H1 (cell line): Measurements from ENCODE around the gene RFX1. TPM values are rescaled to one million over a fixed set of nuclear protein-coding genes. Genes with fewer than 3 reads are reported as not detected.

ENCODE experiments used
- CTCF ChIA-PET: fragments of 300-600 bp; sonication (Branson Sonifier 250); formaldehyde crosslinking; loops from one replicate; lab custom pipeline; 2021; ENCODE audit not compliant: partially characterized antibody; lab: Charles Lee
- POLR2A ChIA-PET: fragments of 300-600 bp; sonication (Branson Sonifier 250); formaldehyde crosslinking; loops from one replicate; lab custom pipeline; 2021; ENCODE audit warnings: inconsistent platforms; ENCODE audit not compliant: partially characterized antibody; lab: Charles Lee
- DNase-seq, 2 experiments: peaks; one replicate each; pipeline versions ENCODE4 v3.0.0 to v3.0.0-alpha.2; 2010 to 2022; ENCODE audit warnings: low spot score in 2 of 2, low read depth in 1 of 2, mixed read lengths in 1 of 2
- FAIRE-seq: peaks from 2 replicates; lab custom pipeline; 2011; peaks lifted over from hg19 to GRCh38; lab: Jason Lieb, UNC
- H2AFZ ChIP-seq: 2 replicates; pipeline ENCODE4 v1.8.1; 2012; ENCODE audit warnings: low read length, inconsistent platforms
- H2AK5ac ChIP-seq: 2 replicates; pipeline ENCODE4 v1.6.1; 2013; ENCODE audit warnings: low read depth, low read length
- H2BK120ac ChIP-seq: replicated peaks from 2 replicates; pipeline ENCODE3; 2013; ENCODE audit warnings: low read depth, low read length, inconsistent platforms
- H2BK12ac ChIP-seq: 2 replicates; pipeline ENCODE4 v1.6.1; 2013; ENCODE audit warnings: low read depth, low read length
- H2BK15ac ChIP-seq: 2 replicates; pipeline ENCODE4 v1.6.1; 2013; ENCODE audit warnings: low read length
- H2BK20ac ChIP-seq: 2 replicates; pipeline ENCODE4 v1.6.1; 2013; ENCODE audit warnings: low read length
- H2BK5ac ChIP-seq: 2 replicates; pipeline ENCODE4 v1.6.1; 2013; ENCODE audit warnings: low read depth, low read length
- H3K14ac ChIP-seq: 2 replicates; pipeline ENCODE4 v1.6.1; 2013; ENCODE audit warnings: inconsistent platforms; ENCODE audit not compliant: insufficient read length
- H3K18ac ChIP-seq: 2 replicates; pipeline ENCODE4 v1.6.1; 2013; ENCODE audit warnings: low read length; ENCODE audit errors: extremely low read depth
- H3K23ac ChIP-seq: 2 replicates; pipeline ENCODE4 v1.6.1; 2013; ENCODE audit warnings: inconsistent platforms; ENCODE audit not compliant: insufficient read length
- H3K23me2 ChIP-seq: 2 replicates; pipeline ENCODE4 v1.6.1; 2013; ENCODE audit warnings: low read depth, low read length
- H3K27ac ChIP-seq: 2 replicates; pipeline ENCODE4 v1.6.1; 2011; ENCODE audit warnings: low read depth, low read length, inconsistent platforms
- H3K27me3 ChIP-seq, 4 experiments: replicated peaks in 1 of 4; 1 replicate in 1 of 4; 2 replicates in 3 of 4; pipeline versions ENCODE4 v1.6.1 to v1.8.1; 2011 to 2013; ENCODE audit warnings: low read length in 3 of 4, mild to moderate bottlenecking in 3 of 4, inconsistent platforms in 2 of 4, mixed read lengths in 2 of 4, moderate library complexity in 1 of 4; ENCODE audit not compliant: control insufficient read depth in 3 of 4, insufficient read depth in 3 of 4; ENCODE audit errors: extremely low read depth in 1 of 4
- H3K36me3 ChIP-seq, 4 experiments: 2 replicates each; pipeline versions ENCODE4 v1.6.1 to v1.8.1; 2011 to 2013; ENCODE audit warnings: mild to moderate bottlenecking in 4 of 4, low read length in 3 of 4, moderate library complexity in 2 of 4, control low read depth in 1 of 4, inconsistent platforms in 1 of 4; ENCODE audit not compliant: insufficient read depth in 4 of 4, control insufficient read depth in 2 of 4
- H3K4ac ChIP-seq: replicated peaks from 2 replicates; pipeline ENCODE3; 2013; ENCODE audit warnings: low read length, low read depth, mixed read lengths, inconsistent platforms; ENCODE audit not compliant: insufficient read length
- H3K4me1 ChIP-seq, 4 experiments: replicated peaks in 1 of 4; 1 replicate in 1 of 4; 2 replicates in 3 of 4; pipeline versions ENCODE4 v1.6.1 to v1.8.1; 2011 to 2013; ENCODE audit warnings: low read length in 3 of 4, inconsistent platforms in 2 of 4, mixed read lengths in 1 of 4; ENCODE audit not compliant: insufficient read depth in 4 of 4, control insufficient read depth in 3 of 4
- H3K4me2 ChIP-seq, 2 experiments: 2 replicates each; pipeline versions ENCODE4 v1.6.1 to v1.8.1; 2011 to 2013; ENCODE audit warnings: low read depth in 2 of 2, low read length in 2 of 2, control low read depth in 1 of 2, inconsistent platforms in 1 of 2, mild to moderate bottlenecking in 1 of 2; ENCODE audit not compliant: insufficient read depth in 1 of 2
- H3K4me3 ChIP-seq, 4 experiments: fragments of 200-600, 300-600 bp in 1 of 4; sonication (generic), shearing (Covaris generic), sonication (Bioruptor Twin) in 1 of 4; 2 replicates each; pipeline versions ENCODE4 v1.5.1 to v1.8.1; 2011 to 2016; ENCODE audit warnings: low read length in 4 of 4, low read depth in 3 of 4, control low read depth in 2 of 4, inconsistent platforms in 2 of 4, mild to moderate bottlenecking in 2 of 4, mixed read lengths in 1 of 4, moderate library complexity in 1 of 4; ENCODE audit not compliant: insufficient read depth in 2 of 4; ENCODE audit errors: extremely low read depth in 1 of 4
- H3K56ac ChIP-seq: replicated peaks from 2 replicates; pipeline ENCODE3; 2013; ENCODE audit warnings: low read depth, mild to moderate bottlenecking, mixed read lengths, low read length, inconsistent platforms; ENCODE audit not compliant: insufficient read length
- H3K79me1 ChIP-seq: 2 replicates; pipeline ENCODE4 v1.6.1; 2013; ENCODE audit warnings: low read depth, low read length, control low read depth
- H3K79me2 ChIP-seq, 2 experiments: 2 replicates each; pipeline versions ENCODE4 v1.6.1 to v1.8.1; 2012 to 2013; ENCODE audit warnings: low read length in 2 of 2, mild to moderate bottlenecking in 2 of 2, inconsistent platforms in 1 of 2; ENCODE audit not compliant: insufficient read depth in 2 of 2, control insufficient read depth in 1 of 2
- H3K9ac ChIP-seq, 4 experiments: replicated peaks in 1 of 4; 1 replicate in 1 of 4; 2 replicates in 3 of 4; pipeline versions ENCODE4 v1.6.1 to v1.8.1; 2011 to 2013; ENCODE audit warnings: low read depth in 3 of 4, low read length in 3 of 4, control low read depth in 2 of 4, mild to moderate bottlenecking in 2 of 4, moderate library complexity in 2 of 4, inconsistent platforms in 1 of 4; ENCODE audit errors: extremely low read depth in 1 of 4
- H3K9me3 ChIP-seq, 2 experiments: 2 replicates each; pipeline versions ENCODE4 v1.6.1 to v1.8.1; 2012 to 2013; ENCODE audit warnings: mild to moderate bottlenecking in 2 of 2, moderate library complexity in 2 of 2, control low read depth in 1 of 2, inconsistent platforms in 1 of 2, low read depth in 1 of 2, low read length in 1 of 2, mixed read lengths in 1 of 2; ENCODE audit not compliant: insufficient read depth in 2 of 2
- H4K20me1 ChIP-seq, 2 experiments: replicated peaks in 1 of 2; 2 replicates each; pipeline versions ENCODE3 to v1.8.1; 2011 to 2013; ENCODE audit warnings: inconsistent platforms in 2 of 2, low read length in 2 of 2, mild to moderate bottlenecking in 1 of 2; ENCODE audit not compliant: insufficient read depth in 2 of 2, control insufficient read depth in 1 of 2
- H4K5ac ChIP-seq: 2 replicates; pipeline ENCODE4 v1.6.1; 2013; ENCODE audit warnings: low read length, low read depth, mixed read lengths, inconsistent platforms; ENCODE audit not compliant: insufficient read length
- H4K8ac ChIP-seq: 2 replicates; pipeline ENCODE4 v1.8.0; 2013; ENCODE audit warnings: mild to moderate bottlenecking, moderate library complexity, low read length, inconsistent platforms; ENCODE audit not compliant: insufficient read depth; ENCODE audit errors: extremely low read depth
- H4K91ac ChIP-seq: replicated peaks from 2 replicates; pipeline ENCODE3; 2013; ENCODE audit warnings: low read length, mixed read lengths, inconsistent platforms; ENCODE audit not compliant: insufficient read length
- BACH1 ChIP-seq: IDR thresholded peaks from 2 replicates; pipeline ENCODE4 v1.6.1; 2012; ENCODE audit warnings: low read length, improper control_type of control experiment
- BCL11A ChIP-seq, 2 experiments: IDR thresholded peaks; one replicate each; pipeline ENCODE4 v1.6.1; 2011; ENCODE audit warnings: low read depth in 2 of 2, low read length in 2 of 2, mild to moderate bottlenecking in 2 of 2
- CBX8 ChIP-seq: fragments of 300-800, 300-1000 bp; sonication (generic); IDR thresholded peaks from 2 replicates; pipeline ENCODE4 v1.7.1; 2016; ENCODE audit warnings: low read depth, low read length, borderline replicate concordance
- CHD1 ChIP-seq: IDR thresholded peaks from 2 replicates; pipeline ENCODE4 v1.6.1; 2012; ENCODE audit warnings: low read depth, low read length, improper control_type of control experiment
- CREB1 ChIP-seq: IDR thresholded peaks from 2 replicates; pipeline ENCODE4 v1.6.1; 2012; ENCODE audit warnings: inconsistent platforms
- EZH2 ChIP-seq: fragments of 200-600 bp; sonication (generic); IDR thresholded peaks from 2 replicates; pipeline ENCODE4 v1.7.1; 2012; ENCODE audit warnings: low read depth, mild to moderate bottlenecking, moderate library complexity, low read length, inconsistent platforms; ENCODE audit not compliant: severe bottlenecking
- HDAC2 ChIP-seq, 2 experiments: fragments of 300-600 bp in 1 of 2; sonication (generic) in 1 of 2; IDR thresholded peaks; 2 replicates each; pipeline ENCODE4 v1.6.1; 2011 to 2012; ENCODE audit warnings: low read depth in 2 of 2, low read length in 2 of 2, mild to moderate bottlenecking in 2 of 2, moderate library complexity in 2 of 2, borderline replicate concordance in 1 of 2, inconsistent platforms in 1 of 2
- JUND ChIP-seq: IDR thresholded peaks from 2 replicates; pipeline ENCODE4 v1.6.1; 2011; ENCODE audit warnings: mild to moderate bottlenecking, improper control_type of control experiment, low read length
- KDM4A ChIP-seq: IDR thresholded peaks from one replicate; pipeline ENCODE4 v1.7.1; 2012; ENCODE audit warnings: low read depth, mild to moderate bottlenecking, moderate library complexity, low read length, inconsistent platforms; ENCODE audit not compliant: severe bottlenecking
- PHF8 ChIP-seq: fragments of 200-600 bp; sonication (generic); conservative IDR thresholded peaks from 2 replicates; pipeline ENCODE4 v1.7.1; 2012; ENCODE audit warnings: low read depth, mild to moderate bottlenecking, inconsistent platforms, low read length, moderate library complexity
- SIN3A ChIP-seq, 2 experiments: IDR thresholded peaks in 1 of 2; conservative IDR thresholded peaks in 1 of 2; 2 replicates each; pipeline ENCODE4 v1.6.1; 2011 to 2012; ENCODE audit warnings: low read length in 2 of 2, improper control_type of control experiment in 1 of 2, low read depth in 1 of 2, mild to moderate bottlenecking in 1 of 2
- SIRT6 ChIP-seq: IDR thresholded peaks from one replicate; pipeline ENCODE4 v1.7.1; 2012; ENCODE audit warnings: low read length, inconsistent platforms
- WGBS, 2 experiments: shearing (Covaris generic) in 1 of 2; methylation state at CpG; one replicate each; pipeline versions ENCODE4 v1.1.6 to v1.1.7; 2013 to 2015; ENCODE audit warnings: low lambda C conversion rate in 2 of 2, mixed read lengths in 2 of 2, inconsistent platforms in 1 of 2, low coverage in 1 of 2, missing lambda C conversion rate in 1 of 2; ENCODE audit not compliant: insufficient replicate concordance in 2 of 2, insufficient coverage in 1 of 2, insufficient read length in 1 of 2; ENCODE audit errors: extremely low coverage in 1 of 2, missing lambda C conversion rate in 1 of 2; 5-methylcytosine and 5-hydroxymethylcytosine counted together
- polyA plus RNA-seq, 7 experiments: library from polyadenylated mRNA; depleted of rRNA in 3 of 7; stranded (reverse) in 5 of 7; unstranded in 2 of 7; fragments of >200 nt in 5 of 7; fragments of 200-250 nt in 2 of 7; gene quantifications; 1 replicate in 5 of 7; 2 replicates in 1 of 7; 4 replicates in 1 of 7; pipeline versions ENCODE4 v1.2.1 to v1.2.3, GENCODE V29; 2011 to 2013; ENCODE audit warnings: missing spikeins in 2 of 7, mixed read lengths in 2 of 7
- total RNA-seq: library from RNA; stranded (reverse); fragmentation: NEBNext Ultra II Directional; extraction: Animal tissue kit (Norgen Biotek cat#: 25700); gene quantifications from 2 replicates; pipeline ENCODE4 v1.2.1, GENCODE V29; 2021

The RFX1 gene
- total and polyA plus RNA-seq, 2 of the 8 experiments (the other 6 are each of a cell fraction or from before 2014, with no cell fraction given), result 4.9 to 17.0 TPM

DNA sequence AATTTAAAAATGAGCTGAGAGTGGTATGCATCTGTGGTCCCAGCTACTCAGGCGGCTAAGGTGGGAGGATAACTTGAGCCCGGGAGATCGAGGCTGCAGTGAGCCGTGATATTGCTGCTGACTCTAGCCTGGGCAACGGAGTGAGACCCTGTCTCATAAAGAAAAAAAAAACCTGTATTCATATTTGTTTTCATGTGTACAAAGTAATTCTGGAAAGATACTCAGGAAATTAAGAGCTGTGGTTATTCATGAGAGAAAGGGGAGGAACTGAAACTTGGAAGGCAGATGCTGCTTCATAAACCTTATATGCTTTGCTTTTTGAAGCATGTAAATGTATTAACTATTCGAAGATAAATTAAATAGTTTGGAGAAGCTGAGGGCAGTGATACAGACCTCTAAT, 13.0 kb upstream of the RFX1 start:
- H2BK15ac ChIP-seq, result no peak overlapping the region
- no peak overlapping the region for H2BK20ac ChIP-seq
- no peak overlapping the region for H4K8ac ChIP-seq
- FAIRE-seq (no peak), DNase-seq (no peak)
- no peak overlapping the region for H2BK5ac ChIP-seq
- POLR2A ChIA-PET, result interaction anchor here (0.6 to 2.2 kb wide), 3 partner anchors 8 to 96 kb away, joined by 3 to 6 read pairs (median 4); partner anchors contain the start of gene RFX1
- H2BK120ac ChIP-seq, result no peak overlapping the region
- no peaks in the 10 kb centered on the region for H3K23me2 ChIP-seq
- no peaks in the 10 kb centered on the region for H3K9me3 ChIP-seq
- H3K14ac ChIP-seq, result no peak overlapping the region
- no peaks in the 10 kb centered on the region for H4K20me1 ChIP-seq
- WGBS, 2 experiments, result 89% methylated on average over 6 of the region's 6 CpGs; no CpG with 5 or more reads in 1 of the 2 experiments
- CTCF ChIA-PET, result interaction anchor here (0.6 to 2.2 kb wide), 15 partner anchors 9 to 517 kb away, joined by 3 to 10 read pairs (median 5); partner anchors contain the start of gene IL27RA
- H4K91ac ChIP-seq, result no peak overlapping the region
- peaks cover 0 to 2% (median 0%) of the 10 kb centered on the region in 4 experiments; a peak in 1 of 7 replicates for H3K4me1 ChIP-seq
- H3K27me3 ChIP-seq, result no peaks in the 10 kb centered on the region
- no peak overlapping the region for H3K23ac ChIP-seq
- no peak overlapping the region for H3K18ac ChIP-seq
- H2AFZ ChIP-seq, result no peak overlapping the region
- H3K4me2 ChIP-seq, result no peak overlapping the region
- H3K9ac ChIP-seq, result no peak overlapping the region
- TF ChIP-seq CBX8 (no peak), SIRT6 (no peak), BACH1 (no peak), BCL11A (IDR thresholded peaks at IDR 0.05; ENCODE audit: low read depth in 2 of 2, low read length in 2 of 2) (no peak), KDM4A (no peak), PHF8 (no peak), SIN3A (conservative IDR thresholded peaks at IDR 0.05 in 1 of 2, IDR thresholded peaks at IDR 0.05 in 1 of 2; ENCODE audit: low read depth in 1 of 2, low read length in 2 of 2) (no peak), CHD1 (no peak), HDAC2 (IDR thresholded peaks at IDR 0.05; ENCODE audit: borderline replicate concordance in 1 of 2, low read depth in 2 of 2, low read length in 2 of 2) (no peak), CREB1 (no peak), EZH2 (no peak), JUND (no peak)
- no peak overlapping the region for H3K4ac ChIP-seq
- no peak overlapping the region for H3K4me3 ChIP-seq
- H3K79me1 ChIP-seq, result no peaks in the 10 kb centered on the region
- no peak overlapping the region for H2AK5ac ChIP-seq
- H3K79me2 ChIP-seq, result no peaks in the 10 kb centered on the region
- no peak overlapping the region for H2BK12ac ChIP-seq
- H3K36me3 ChIP-seq, result no peaks in the 10 kb centered on the region
- no peak overlapping the region for H4K5ac ChIP-seq
- no peak overlapping the region for H3K56ac ChIP-seq
- no peak overlapping the region for H3K27ac ChIP-seq
